Coronary artery (tissue), 2 donors: ENCODE results near the gene KDSR.

Experiments used
- DNase-seq: peaks from one replicate; pipeline ENCODE4 v3.0.0-alpha.2; 2017; ENCODE audit warnings: low spot score
- H3K27ac ChIP-seq, 2 donors: fragments of 200-600 bp; sonication (generic); one replicate each; pipeline ENCODE4 v1.5.1; 2016 to 2019
- H3K4me3 ChIP-seq: fragments of 200-600 bp; sonication (generic); 2 replicates; pipeline ENCODE4 v1.5.1; 2016; ENCODE audit warnings: mild to moderate bottlenecking, moderate library complexity
- CTCF ChIP-seq: fragments of 200-600 bp; sonication (generic); IDR thresholded peaks from one replicate; pipeline ENCODE4 v1.5.1; 2019; ENCODE audit warnings: antibody characterized with exemption

KDSR gene

DNA sequence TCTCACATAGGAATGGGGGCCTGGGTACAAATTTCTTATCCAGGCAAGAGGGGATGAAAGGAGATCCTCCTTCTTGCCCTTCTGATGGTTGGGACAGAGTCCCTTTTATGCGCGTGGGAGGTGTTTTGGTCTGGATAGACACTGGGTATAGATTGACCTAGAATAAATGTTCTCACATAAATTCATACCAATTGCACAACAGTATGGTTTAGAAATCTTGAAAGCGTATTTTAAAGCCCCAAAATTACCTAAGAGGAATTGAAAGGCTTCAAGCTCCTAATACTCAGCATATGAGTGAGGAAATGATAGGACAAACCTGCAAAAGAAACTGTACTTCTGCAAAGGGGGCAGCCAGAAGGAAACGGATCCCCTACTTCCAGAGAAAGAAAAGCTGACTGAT is 44.8 kb downstream of the KDSR start:
- peak overlapping the region; percentile 51 to 55 for H3K27ac ChIP-seq
- DNase-seq = no peak
- H3K4me3 ChIP-seq = no peak overlapping the region
- no peak for TF ChIP-seq CTCF

- TF ChIP-seq CTCF = no peak
- H3K4me3 ChIP-seq = peak overlapping the region; percentile 94
- no peak for DNase-seq
- peak overlapping the region in 1 of 2 donors; percentile 95 for H3K27ac ChIP-seq
These were observed 45.7 kb downstream of the KDSR start for GRCh38 chr18:63321291-63321690.

DNA sequence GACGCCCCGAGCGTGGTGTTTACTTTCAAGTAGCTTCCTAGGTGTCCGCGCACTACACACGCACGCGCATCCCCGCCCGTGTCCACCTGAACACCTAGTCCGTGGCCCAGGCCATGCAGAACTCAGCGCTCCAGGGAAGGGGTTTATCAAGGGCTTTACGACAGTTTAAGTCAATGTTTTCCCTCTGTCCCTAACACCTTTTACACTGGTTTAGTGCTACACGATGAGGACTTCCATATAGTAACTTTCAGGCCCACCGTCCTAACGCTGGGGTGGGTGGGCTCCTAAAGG is 46.1 kb downstream of the KDSR start:
- peak; percentile 80 for DNase-seq
- TF ChIP-seq CTCF = no peak

GRCh38 chr18:63320123-63320974 is 46.7 kb downstream of the KDSR start:
- peak overlapping the region; percentile 94 for H3K4me3 ChIP-seq
- H3K27ac ChIP-seq = peak overlapping the region; percentile 90 to 95
- peak; percentile 91 for DNase-seq
- TF ChIP-seq CTCF = no peak

More for the DNA sequence above, 46.1 kb downstream of the KDSR start:
- peak overlapping the region; percentile 83 to 95 for H3K27ac ChIP-seq
- peak overlapping the region; percentile 94 for H3K4me3 ChIP-seq

DNA sequence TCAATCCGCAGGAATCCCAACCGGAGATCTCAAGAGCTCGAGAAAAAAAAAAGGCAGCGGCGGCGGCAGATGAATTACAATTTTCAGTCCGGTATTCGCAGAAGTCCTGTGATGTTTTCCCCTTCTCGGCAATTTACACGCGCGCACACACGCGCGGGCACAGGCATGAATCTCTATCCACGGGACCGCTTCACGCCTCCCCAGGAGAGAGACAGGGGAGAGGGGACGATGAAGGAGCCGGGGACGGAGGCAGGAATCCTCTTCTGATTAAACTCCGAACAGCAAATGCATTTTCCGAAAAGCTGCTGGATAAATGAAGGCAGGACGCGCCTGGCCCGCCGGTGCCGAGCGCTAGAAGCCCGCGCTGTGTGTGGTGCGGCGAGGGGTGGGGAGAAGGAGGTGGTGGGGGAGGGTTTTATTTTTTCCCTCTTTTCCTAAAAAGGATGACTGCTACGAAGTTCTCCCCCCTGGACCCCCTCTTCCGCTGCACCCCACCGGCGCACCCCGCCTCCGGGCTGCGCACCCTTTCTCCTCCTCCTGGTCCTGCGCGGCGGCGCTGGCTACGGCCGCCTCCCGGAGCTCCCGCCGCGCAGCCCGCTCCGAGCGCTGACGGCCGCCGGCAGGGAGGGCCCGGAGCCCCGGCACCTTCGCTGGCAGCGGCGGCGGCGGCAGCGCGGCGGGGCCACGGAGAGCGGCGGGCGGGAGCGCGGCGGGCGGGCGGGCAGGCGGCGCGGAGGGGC is 47.5 kb downstream of the KDSR start, which contains the start of gene BCL2:
Gene BCL2, minus strand, starts transcription at position 387 of the 740 bp plus-strand sequence.
- TF ChIP-seq CTCF = no peak
- Histone ChIP-seq H3K27ac (peak within 1 kb of the TSS; percentile 90 to 95), H3K4me3 (peak within 1 kb of the TSS; percentile 94)
- DNase-seq = peak; percentile 78

DNA sequence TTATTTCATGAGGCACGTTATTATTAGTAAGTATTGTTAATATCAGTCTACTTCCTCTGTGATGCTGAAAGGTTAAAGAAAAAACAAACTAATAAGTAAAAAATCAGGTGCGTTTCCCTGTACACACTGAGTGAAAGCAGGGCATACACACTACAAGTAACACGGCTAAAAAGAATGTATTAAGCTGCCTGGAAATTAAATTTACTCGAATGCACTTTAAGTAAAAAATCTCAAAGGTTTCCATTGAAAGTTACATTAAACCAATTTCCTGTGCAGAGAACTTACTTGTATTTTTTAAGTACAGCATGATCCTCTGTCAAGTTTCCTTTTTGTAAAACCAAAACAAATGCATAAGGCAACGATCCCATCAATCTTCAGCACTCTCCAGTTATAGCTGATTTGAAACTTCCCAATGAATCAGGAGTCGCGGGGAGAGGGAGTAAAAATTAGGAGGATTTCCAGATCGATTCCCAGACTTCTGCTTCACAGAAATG is 48.1 kb downstream of the KDSR start:
- H3K4me3 ChIP-seq = peak overlapping the region; percentile 94
- no peak for TF ChIP-seq CTCF
- no peak for DNase-seq
- H3K27ac ChIP-seq = peak overlapping the region; percentile 90 to 95
